Rectal smooth muscle tissue (tissue), 1 donor: ENCODE results near the gene GPR89B.
"Not testable (repeated sequence)": the region's sequence is repeated elsewhere in the genome, so short reads cannot be mapped to it uniquely, and the experiment has no call there.

ENCODE experiments used
- H3K27ac ChIP-seq: one replicate; pipeline ENCODE4 v1.7.0; 2013; ENCODE audit warnings: low read depth, low read length, inconsistent platforms
- H3K27me3 ChIP-seq: one replicate; pipeline ENCODE4 v1.7.0; 2013; ENCODE audit warnings: low read length; ENCODE audit not compliant: control insufficient read depth, insufficient read depth
- H3K36me3 ChIP-seq: one replicate; pipeline ENCODE4 v1.7.0; 2013; ENCODE audit warnings: low read length; ENCODE audit not compliant: control insufficient read depth, insufficient read depth
- H3K4me1 ChIP-seq: one replicate; pipeline ENCODE4 v1.7.0; 2013; ENCODE audit warnings: low read length; ENCODE audit not compliant: control insufficient read depth, insufficient read depth
- H3K4me3 ChIP-seq: one replicate; pipeline ENCODE4 v1.7.0; 2013; ENCODE audit warnings: low read length
- H3K9ac ChIP-seq: one replicate; pipeline ENCODE4 v1.7.0; 2013; ENCODE audit warnings: low read length

Gene GPR89B

DNA sequence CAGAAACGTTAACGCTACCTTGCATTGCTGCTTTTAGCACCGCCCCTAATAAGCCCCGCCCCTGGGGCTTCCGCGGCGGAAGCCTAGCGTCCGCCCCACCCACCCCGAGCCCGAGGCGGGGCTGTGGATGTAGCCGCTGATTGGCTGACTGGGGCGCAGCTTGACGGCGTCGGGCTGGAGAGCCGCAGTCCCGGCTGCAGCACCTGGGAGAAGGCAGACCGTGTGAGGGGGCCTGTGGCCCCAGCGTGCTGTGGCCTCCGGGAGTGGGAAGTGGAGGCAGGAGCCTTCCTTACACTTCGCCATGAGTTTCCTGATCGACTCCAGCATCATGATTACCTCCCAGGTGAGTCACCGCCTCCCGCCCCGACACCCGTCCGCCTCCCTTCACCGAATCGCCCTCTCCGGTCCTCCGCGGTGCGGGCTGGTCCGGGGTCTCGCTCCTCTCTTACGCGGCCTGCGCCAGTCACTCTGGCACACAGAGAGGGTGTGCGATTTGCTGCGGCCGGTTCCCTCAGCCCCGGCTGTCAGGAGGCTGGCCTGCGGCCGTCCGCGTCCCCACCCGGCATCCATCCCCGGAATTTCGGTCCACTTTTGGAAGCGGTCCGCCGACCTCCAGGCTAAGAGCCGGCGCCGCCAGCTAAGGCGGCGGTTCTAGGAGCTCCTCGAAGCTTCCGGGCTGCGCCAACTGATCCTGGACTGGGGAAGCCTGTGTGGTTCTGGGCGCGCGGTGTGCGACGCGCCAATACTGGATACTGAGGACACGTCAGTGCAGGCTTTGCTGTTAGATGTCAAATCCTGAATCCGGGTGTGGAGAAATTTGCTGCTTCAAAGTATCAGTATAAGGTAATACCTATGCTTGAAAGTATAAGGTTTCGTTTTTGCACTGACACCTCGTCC lies at the start of gene GPR89B:
Gene GPR89B (plus strand): TSS at position 185 of the 897 bp plus-strand sequence. CDS start 117 bp downstream, at position 302.
- H3K4me1 ChIP-seq, H3K36me3 ChIP-seq, H3K27me3 ChIP-seq: not testable (repeated sequence)
- peak within 1 kb of the TSS; percentile 62 for H3K9ac ChIP-seq
- peak within 1 kb of the TSS; percentile 84 for H3K4me3 ChIP-seq
- H3K27ac ChIP-seq, result peak within 1 kb of the TSS; percentile 66

- no peak overlapping the region for H3K9ac ChIP-seq
- no peaks in the 10 kb centered on the region for H3K36me3 ChIP-seq
- H3K4me1 ChIP-seq, result no peaks in the 10 kb centered on the region
- no peaks in the 10 kb centered on the region for H3K27me3 ChIP-seq
- no peak overlapping the region for H3K27ac ChIP-seq
- H3K4me3 ChIP-seq, result no peak overlapping the region
Observed at GRCh38 chr1:147879911-147880310, 48.3 kb upstream of the GPR89B start.

DNA sequence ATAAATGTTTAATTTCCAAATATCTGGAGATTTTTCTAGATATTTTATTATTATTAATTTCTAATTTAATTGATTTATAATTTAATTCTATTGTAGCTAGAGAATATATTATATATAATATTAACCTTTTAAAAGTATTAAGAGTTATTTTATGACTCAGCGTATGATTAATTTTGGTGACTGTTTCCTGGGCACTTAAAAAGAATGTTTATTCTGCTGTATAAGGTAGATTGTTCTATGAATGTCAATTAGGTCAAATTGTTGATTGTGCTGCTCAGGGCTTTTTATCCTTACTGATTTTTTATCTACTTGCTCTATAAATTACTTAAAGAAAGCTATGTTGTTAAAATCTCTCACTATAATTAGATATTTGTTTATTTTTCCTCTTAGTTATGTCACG lies 45.7 kb upstream of the GPR89B start:
- Histone ChIP-seq H3K4me3 (no peak overlapping the region), H3K4me1 (no peaks in the 10 kb centered on the region), H3K27me3 (no peaks in the 10 kb centered on the region), H3K27ac (no peak overlapping the region), H3K9ac (no peak overlapping the region), H3K36me3 (no peaks in the 10 kb centered on the region)

DNA sequence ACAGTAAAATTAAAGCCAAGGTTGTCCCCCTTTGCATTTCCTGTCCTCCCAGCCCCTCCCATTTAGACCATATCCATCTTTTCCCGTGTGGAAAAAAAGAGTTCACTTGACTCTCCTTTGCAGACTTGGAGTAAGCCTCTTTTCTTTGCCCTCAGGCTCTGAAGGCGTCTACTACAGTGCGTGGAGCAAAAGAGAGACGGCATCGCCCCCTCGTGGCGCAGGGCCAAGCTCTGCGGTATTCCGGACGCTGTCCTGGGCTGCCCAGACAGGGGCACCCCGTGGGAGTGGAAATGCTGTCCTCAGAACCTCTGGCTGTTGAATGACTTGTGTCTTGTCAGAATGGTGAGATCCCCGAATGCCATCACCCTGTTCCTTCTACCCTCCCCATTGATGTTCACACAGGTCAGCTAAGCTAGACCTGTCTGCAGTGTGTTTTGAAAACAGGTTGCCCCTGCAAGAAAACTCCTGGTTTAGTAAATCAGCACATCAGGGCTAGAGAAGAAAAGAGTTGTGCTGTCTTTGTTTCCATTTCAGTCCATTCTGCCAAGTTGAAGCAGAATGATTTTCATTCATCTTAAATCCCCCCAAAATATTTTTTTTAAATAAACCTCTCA lies 37.9 kb upstream of the GPR89B start:
- Histone ChIP-seq H3K4me3 (no peak overlapping the region), H3K9ac (no peak overlapping the region), H3K27ac (no peak overlapping the region), H3K36me3 (no peaks in the 10 kb centered on the region), H3K27me3 (no peaks in the 10 kb centered on the region), H3K4me1 (no peaks in the 10 kb centered on the region)

- Histone ChIP-seq H3K27ac (no peak overlapping the region), H3K27me3 (no peaks in the 10 kb centered on the region), H3K4me1 (no peaks in the 10 kb centered on the region), H3K36me3 (no peaks in the 10 kb centered on the region), H3K4me3 (no peak overlapping the region), H3K9ac (no peak overlapping the region)
Observed at GRCh38 chr1:147891088-147891487, 37.1 kb upstream of the GPR89B start.

DNA sequence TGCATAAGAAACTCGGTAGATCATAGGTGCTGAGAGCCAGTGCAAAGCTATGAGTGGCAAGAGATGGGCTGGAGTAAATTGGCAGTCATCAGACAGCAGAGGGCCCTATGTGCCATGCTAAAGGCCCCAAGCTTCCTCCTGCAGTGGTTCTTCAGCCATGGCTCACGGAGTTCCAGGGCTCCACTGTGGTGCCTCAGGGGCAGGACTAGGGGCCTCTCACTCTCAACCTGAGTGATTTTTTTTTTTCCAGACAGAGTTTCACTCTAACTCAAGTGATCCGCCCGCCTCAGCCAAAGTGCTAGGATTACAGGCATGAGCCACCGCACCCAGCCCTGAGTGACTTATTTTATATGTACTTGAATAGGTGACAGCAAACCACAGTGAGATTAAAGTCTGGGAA lies 36.0 kb upstream of the GPR89B start:
- Histone ChIP-seq H3K4me3 (no peak overlapping the region), H3K27me3 (no peaks in the 10 kb centered on the region), H3K9ac (no peak overlapping the region), H3K27ac (no peak overlapping the region), H3K4me1 (no peaks in the 10 kb centered on the region), H3K36me3 (no peaks in the 10 kb centered on the region)

DNA sequence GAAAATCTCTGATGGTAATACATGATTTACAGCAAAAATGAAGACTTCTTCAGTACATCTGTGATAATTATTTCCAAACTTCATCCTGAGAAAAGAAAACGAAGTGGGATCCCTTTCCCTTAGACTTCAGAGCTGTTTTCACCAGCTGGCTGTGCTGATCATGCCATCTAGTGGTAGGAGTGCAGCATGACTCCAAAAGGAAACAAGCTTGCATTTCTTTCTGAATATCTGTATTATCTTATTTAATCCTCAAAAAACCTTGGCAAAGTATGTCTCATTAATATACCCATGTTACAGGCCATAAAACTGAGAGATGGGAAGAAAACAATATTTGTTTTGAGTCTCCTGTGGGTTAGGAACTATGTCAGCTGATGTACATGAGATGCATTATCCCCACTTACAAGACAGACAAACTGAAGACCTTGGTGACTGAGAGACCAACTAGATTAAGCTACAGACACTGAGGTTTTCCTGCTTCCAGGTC lies 35.4 kb upstream of the GPR89B start:
- H3K9ac ChIP-seq, result no peak overlapping the region
- H3K4me3 ChIP-seq, result no peak overlapping the region
- H3K36me3 ChIP-seq, result no peaks in the 10 kb centered on the region
- no peaks in the 10 kb centered on the region for H3K4me1 ChIP-seq
- no peaks in the 10 kb centered on the region for H3K27me3 ChIP-seq
- H3K27ac ChIP-seq, result no peak overlapping the region

DNA sequence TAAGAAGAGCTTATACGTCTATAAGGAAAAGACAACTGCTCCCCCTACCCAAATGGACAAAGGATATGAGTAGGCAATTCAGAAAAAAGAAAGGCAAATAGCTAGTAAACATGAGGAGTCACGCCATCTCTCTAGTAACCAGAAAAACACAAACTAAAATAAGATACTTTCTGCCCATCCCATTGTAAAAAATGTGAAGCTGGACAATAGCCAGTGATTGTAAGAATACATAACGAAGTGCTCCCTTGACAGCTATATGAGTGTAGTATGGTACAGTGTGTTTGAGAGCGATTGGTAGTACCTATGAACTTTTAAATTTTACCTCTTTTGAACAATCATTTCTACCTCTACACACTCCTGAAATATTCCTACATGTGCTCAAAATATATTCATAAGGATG lies 33.1 kb upstream of the GPR89B start:
- Histone ChIP-seq H3K27me3 (no peaks in the 10 kb centered on the region), H3K36me3 (no peaks in the 10 kb centered on the region), H3K4me3 (no peak overlapping the region), H3K27ac (no peak overlapping the region), H3K4me1 (no peaks in the 10 kb centered on the region), H3K9ac (no peak overlapping the region)

DNA sequence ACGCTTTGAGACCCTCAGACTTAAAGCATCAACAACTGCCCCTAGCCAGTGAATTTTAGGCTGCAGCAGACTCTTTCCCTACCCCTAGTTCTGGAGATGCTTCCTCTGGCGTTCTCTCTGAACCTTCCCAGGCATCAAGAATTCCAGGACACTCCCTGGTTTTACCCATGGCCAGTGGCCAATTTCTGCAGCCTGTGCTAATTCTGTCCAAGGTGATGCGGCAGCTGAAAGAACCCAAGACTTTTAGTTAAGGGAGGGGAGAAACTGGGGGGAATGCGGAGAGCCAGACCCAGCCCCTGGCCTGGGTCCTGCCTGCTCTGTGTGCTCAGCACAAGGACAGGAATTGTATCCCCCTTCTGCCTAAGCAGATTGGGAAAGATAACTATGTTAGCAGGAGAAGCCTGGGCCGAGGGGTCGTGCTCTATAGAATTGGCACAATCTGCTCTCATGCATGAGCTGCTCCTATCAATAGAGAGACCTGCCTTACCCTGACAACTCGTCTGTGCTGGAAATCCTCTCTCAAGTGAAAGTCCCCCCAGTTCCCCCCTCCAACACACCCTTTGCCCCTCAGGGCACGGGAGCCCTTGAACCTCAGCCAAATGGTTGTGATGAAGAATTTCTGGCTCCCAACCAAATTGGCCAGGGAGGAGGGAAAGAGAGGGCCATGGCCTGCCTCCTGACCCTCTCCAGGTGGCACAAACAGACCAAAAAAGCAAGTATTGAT lies 31.0 kb upstream of the GPR89B start:
- H3K27ac ChIP-seq, result no peak overlapping the region
- no peaks in the 10 kb centered on the region for H3K4me1 ChIP-seq
- no peak overlapping the region for H3K9ac ChIP-seq
- H3K27me3 ChIP-seq, result no peaks in the 10 kb centered on the region
- H3K4me3 ChIP-seq, result no peak overlapping the region
- no peaks in the 10 kb centered on the region for H3K36me3 ChIP-seq

- no peaks in the 10 kb centered on the region for H3K36me3 ChIP-seq
- H3K27me3 ChIP-seq, result no peaks in the 10 kb centered on the region
- no peak overlapping the region for H3K4me3 ChIP-seq
- no peak overlapping the region for H3K27ac ChIP-seq
- no peak overlapping the region for H3K9ac ChIP-seq
- no peaks in the 10 kb centered on the region for H3K4me1 ChIP-seq
Observed at GRCh38 chr1:147897789-147898188, 30.4 kb upstream of the GPR89B start.

- Histone ChIP-seq H3K27me3 (no peaks in the 10 kb centered on the region), H3K4me1 (no peaks in the 10 kb centered on the region), H3K27ac (no peak within 1 kb of the TSS), H3K9ac (no peak within 1 kb of the TSS), H3K36me3 (no peaks in the 10 kb centered on the region), H3K4me3 (no peak within 1 kb of the TSS)
Observed at GRCh38 chr1:147902253-147902845, 25.9 kb upstream of the GPR89B start, which contains the start of gene GJA8. Gene GJA8, plus strand, starts transcription at chr1:147902795. Its CDS starts 5,161 bp downstream, at chr1:147907956.

- Histone ChIP-seq H3K27me3 (no peaks in the 10 kb centered on the region), H3K9ac (no peak overlapping the region), H3K27ac (no peak overlapping the region), H3K4me1 (no peaks in the 10 kb centered on the region), H3K4me3 (no peak overlapping the region), H3K36me3 (no peaks in the 10 kb centered on the region)
Observed at GRCh38 chr1:147904726-147905125, 23.5 kb upstream of the GPR89B start.
